Measurements from ENCODE around the gene UNC13D.

The UNC13D gene

GRCh38 chr17:75849724-75850123, 5.5 kb upstream of the UNC13D start:
- no peak for DNase-seq

- DNase-seq = no peak
Observed at GRCh38 chr17:75849279-75849646, 5.1 kb upstream of the UNC13D start.

- peak; percentile 57 for DNase-seq
Observed at GRCh38 chr17:75848523-75849278, 4.5 kb upstream of the UNC13D start.

- no peak for DNase-seq
Observed at GRCh38 chr17:75847614-75848522, 3.7 kb upstream of the UNC13D start.

GRCh38 chr17:75846692-75847613, 2.7 kb upstream of the UNC13D start:
- no peak for DNase-seq

GRCh38 chr17:75845933-75846691, 1.9 kb upstream of the UNC13D start:
- DNase-seq = no peak

GRCh38 chr17:75845058-75845711, 981 bp upstream of the UNC13D start:
- DNase-seq = no peak

GRCh38 chr17:75844530-75845057, 390 bp upstream of the UNC13D start:
- DNase-seq = no peak

GRCh38 chr17:75842963-75843576, 1.1 kb downstream of the UNC13D start:
- DNase-seq = no peak

- no peak for DNase-seq
Observed at GRCh38 chr17:75842411-75842810, 1.8 kb downstream of the UNC13D start.

- no peak for DNase-seq
Observed at GRCh38 chr17:75840799-75841164, 3.4 kb downstream of the UNC13D start.

- no peak for DNase-seq
Observed at GRCh38 chr17:75839942-75840798, 4.0 kb downstream of the UNC13D start.

- no peak for DNase-seq
Observed at GRCh38 chr17:75838410-75838809, 5.8 kb downstream of the UNC13D start.

- no peak for DNase-seq
Observed at GRCh38 chr17:75837899-75838298, 6.3 kb downstream of the UNC13D start.

- no peak for DNase-seq
Observed at GRCh38 chr17:75836605-75837004, 7.6 kb downstream of the UNC13D start.

- DNase-seq = no peak
Observed at GRCh38 chr17:75835654-75835987, 8.6 kb downstream of the UNC13D start.

GRCh38 chr17:75834928-75835653, 9.1 kb downstream of the UNC13D start:
- no peak for DNase-seq

- DNase-seq = no peak
Observed at GRCh38 chr17:75834279-75834920, 9.8 kb downstream of the UNC13D start.

Data from NCI-H2227 treated with DMSO at 0.1 percent for 48 hours (cell line).